ENCODE results near the gene RBM48. TPM values are rescaled to one million over a fixed set of nuclear protein-coding genes. Genes with fewer than 3 reads are reported as not detected.
"Not testable (repeated sequence)": the region's sequence is repeated elsewhere in the genome, so short reads cannot be mapped to it uniquely, and the experiment has no call there.

The RBM48 gene
- total RNA-seq, 1 donor from 2014 or later: 15.4 TPM

DNA sequence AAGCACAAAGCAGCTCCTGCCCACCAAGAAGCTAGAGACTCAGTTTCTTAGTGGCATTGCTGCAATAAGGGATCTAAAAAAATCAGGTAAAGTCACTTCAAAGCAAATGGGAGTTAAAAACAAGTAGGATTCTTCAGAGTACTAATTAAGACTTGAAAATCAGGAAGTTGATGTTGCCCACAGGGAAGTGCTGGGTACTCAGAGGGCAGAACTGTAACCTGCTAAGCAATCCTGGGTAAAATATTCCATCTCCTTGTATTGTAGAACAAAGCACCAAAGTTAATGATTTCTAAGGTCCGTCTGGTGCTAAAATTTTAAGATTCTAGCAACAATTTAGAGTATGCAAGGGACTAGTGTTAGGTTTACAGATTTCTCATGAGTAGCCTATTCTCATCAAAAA, 8.6 kb upstream of the RBM48 start:
- no peaks in the 10 kb centered on the region for H3K9me3 Mint-ChIP-seq (ENCODE audit: unreplicated experiment)
- no peak overlapping the region for H3K4me3 Mint-ChIP-seq (ENCODE audit: unreplicated experiment)
- H3K27me3 Mint-ChIP-seq (ENCODE audit: unreplicated experiment): no peaks in the 10 kb centered on the region
- no peaks in the 10 kb centered on the region for H3K4me1 Mint-ChIP-seq (ENCODE audit: low read depth, unreplicated experiment)
- TF ChIP-seq CTCF (IDR thresholded peaks at IDR 0.05; ENCODE audit: partially characterized antibody, unreplicated experiment): no peak
- H3K27ac Mint-ChIP-seq (ENCODE audit: unreplicated experiment): no peak overlapping the region
- DNase-seq: no peak
- H3K36me3 Mint-ChIP-seq (ENCODE audit: unreplicated experiment): no peaks in the 10 kb centered on the region

GRCh38 chr7:92523110-92523509, 5.5 kb upstream of the RBM48 start:
- DNase-seq: no peak
- Mint-ChIP-seq H3K27ac (ENCODE audit: unreplicated experiment) (no peak overlapping the region), H3K36me3 (ENCODE audit: unreplicated experiment) (no peaks in the 10 kb centered on the region), H3K4me3 (ENCODE audit: unreplicated experiment) (no peak overlapping the region), H3K4me1 (ENCODE audit: low read depth, unreplicated experiment) (peaks cover 6% of the 10 kb centered on the region), H3K9me3 (ENCODE audit: unreplicated experiment) (peaks cover 7% of the 10 kb centered on the region), H3K27me3 (ENCODE audit: unreplicated experiment) (no peaks in the 10 kb centered on the region)
- no peak for TF ChIP-seq CTCF (IDR thresholded peaks at IDR 0.05; ENCODE audit: partially characterized antibody, unreplicated experiment)

GRCh38 chr7:92527300-92528187, 1.1 kb upstream of the RBM48 start:
- peak overlapping the region; percentile 97 for H3K4me3 Mint-ChIP-seq (ENCODE audit: unreplicated experiment)
- peak overlapping the region; percentile 76 for H3K27ac Mint-ChIP-seq (ENCODE audit: unreplicated experiment)
- peak; percentile 11 for TF ChIP-seq CTCF (IDR thresholded peaks at IDR 0.05; ENCODE audit: partially characterized antibody, unreplicated experiment)
- no peaks in the 10 kb centered on the region for H3K36me3 Mint-ChIP-seq (ENCODE audit: unreplicated experiment)
- DNase-seq: peak; percentile 63
- H3K4me1 Mint-ChIP-seq (ENCODE audit: low read depth, unreplicated experiment): peaks cover 6% of the 10 kb centered on the region
- H3K27me3 Mint-ChIP-seq (ENCODE audit: unreplicated experiment): peaks cover 4% of the 10 kb centered on the region
- peaks cover 14% of the 10 kb centered on the region for H3K9me3 Mint-ChIP-seq (ENCODE audit: unreplicated experiment)

GRCh38 chr7:92528958-92529264, 316 bp downstream of the RBM48 start:
- no peak for DNase-seq
- peaks cover 5% of the 10 kb centered on the region for H3K27me3 Mint-ChIP-seq (ENCODE audit: unreplicated experiment)
- H3K36me3 Mint-ChIP-seq (ENCODE audit: unreplicated experiment): no peaks in the 10 kb centered on the region
- no peak for TF ChIP-seq CTCF (IDR thresholded peaks at IDR 0.05; ENCODE audit: partially characterized antibody, unreplicated experiment)
- peaks cover 14% of the 10 kb centered on the region for H3K9me3 Mint-ChIP-seq (ENCODE audit: unreplicated experiment)
- H3K4me3 Mint-ChIP-seq (ENCODE audit: unreplicated experiment): peak overlapping the region; percentile 94
- peak overlapping the region; percentile 96 for H3K27ac Mint-ChIP-seq (ENCODE audit: unreplicated experiment)
- peaks cover 6% of the 10 kb centered on the region for H3K4me1 Mint-ChIP-seq (ENCODE audit: low read depth, unreplicated experiment)

DNA sequence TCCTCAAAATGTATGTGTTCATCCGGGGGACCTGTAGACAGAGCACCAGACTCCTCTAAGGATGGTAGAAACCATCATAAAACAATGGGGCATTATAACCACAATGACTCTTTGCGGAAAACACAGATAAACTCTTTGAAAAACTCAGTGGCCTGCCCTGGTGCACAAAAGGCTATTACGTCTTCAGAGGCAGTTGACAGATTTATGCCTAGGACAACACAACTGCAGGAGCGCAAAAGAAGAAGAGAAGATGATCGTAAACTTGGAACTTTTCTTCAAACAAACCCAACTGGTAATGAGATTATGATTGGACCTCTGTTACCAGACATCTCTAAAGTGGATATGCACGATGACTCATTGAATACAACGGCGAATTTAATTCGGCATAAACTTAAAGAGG, 6.0 kb downstream of the RBM48 start:
- DNase-seq: no peak
- no peaks in the 10 kb centered on the region for H3K4me1 Mint-ChIP-seq (ENCODE audit: low read depth, unreplicated experiment)
- H3K9me3 Mint-ChIP-seq (ENCODE audit: unreplicated experiment): no peaks in the 10 kb centered on the region
- H3K36me3 Mint-ChIP-seq (ENCODE audit: unreplicated experiment): no peaks in the 10 kb centered on the region
- no peak overlapping the region for H3K4me3 Mint-ChIP-seq (ENCODE audit: unreplicated experiment)
- TF ChIP-seq CTCF (IDR thresholded peaks at IDR 0.05; ENCODE audit: partially characterized antibody, unreplicated experiment): no peak
- H3K27me3 Mint-ChIP-seq (ENCODE audit: unreplicated experiment): peaks cover 2% of the 10 kb centered on the region
- no peak overlapping the region for H3K27ac Mint-ChIP-seq (ENCODE audit: unreplicated experiment)

DNA sequence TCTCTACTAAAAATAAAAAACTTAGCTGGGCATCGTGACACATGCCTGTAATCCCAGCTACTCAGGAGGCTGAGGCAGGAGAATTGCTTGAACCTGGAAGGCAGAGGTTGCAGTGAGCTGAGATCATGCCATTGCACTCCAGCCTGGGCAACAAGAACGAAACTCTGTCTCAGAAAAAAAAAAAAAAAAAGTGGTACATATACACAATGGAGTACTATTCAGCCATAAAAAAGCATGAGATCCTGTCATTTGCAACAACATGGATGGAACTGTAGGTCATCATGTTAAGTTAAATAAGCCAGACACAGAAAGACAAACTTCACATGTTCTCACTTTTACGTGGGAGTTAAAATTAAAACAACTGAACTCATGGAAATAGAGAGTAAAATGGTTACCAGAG, 14.9 kb downstream of the RBM48 start:
- not testable (repeated sequence) for H3K4me1 Mint-ChIP-seq (ENCODE audit: low read depth, unreplicated experiment); H3K27ac Mint-ChIP-seq (ENCODE audit: unreplicated experiment); DNase-seq; H3K27me3 Mint-ChIP-seq (ENCODE audit: unreplicated experiment); H3K4me3 Mint-ChIP-seq (ENCODE audit: unreplicated experiment); H3K9me3 Mint-ChIP-seq (ENCODE audit: unreplicated experiment); H3K36me3 Mint-ChIP-seq (ENCODE audit: unreplicated experiment)

GRCh38 chr7:92545116-92545515, 16.5 kb downstream of the RBM48 start:
- not testable (repeated sequence) for H3K36me3 Mint-ChIP-seq (ENCODE audit: unreplicated experiment); H3K4me3 Mint-ChIP-seq (ENCODE audit: unreplicated experiment); H3K27me3 Mint-ChIP-seq (ENCODE audit: unreplicated experiment); H3K27ac Mint-ChIP-seq (ENCODE audit: unreplicated experiment); DNase-seq; H3K9me3 Mint-ChIP-seq (ENCODE audit: unreplicated experiment); H3K4me1 Mint-ChIP-seq (ENCODE audit: low read depth, unreplicated experiment)
